NCI-H2029 (cell line): ENCODE results near the gene ARR3.
"Not testable (repeated sequence)": the region's sequence is repeated elsewhere in the genome, so short reads cannot be mapped to it uniquely, and the experiment has no call there.

Source experiments
- DNase-seq: peaks from one replicate; lab custom pipeline; 2025; lab: John Stamatoyannopoulos, UW

The ARR3 gene

DNA sequence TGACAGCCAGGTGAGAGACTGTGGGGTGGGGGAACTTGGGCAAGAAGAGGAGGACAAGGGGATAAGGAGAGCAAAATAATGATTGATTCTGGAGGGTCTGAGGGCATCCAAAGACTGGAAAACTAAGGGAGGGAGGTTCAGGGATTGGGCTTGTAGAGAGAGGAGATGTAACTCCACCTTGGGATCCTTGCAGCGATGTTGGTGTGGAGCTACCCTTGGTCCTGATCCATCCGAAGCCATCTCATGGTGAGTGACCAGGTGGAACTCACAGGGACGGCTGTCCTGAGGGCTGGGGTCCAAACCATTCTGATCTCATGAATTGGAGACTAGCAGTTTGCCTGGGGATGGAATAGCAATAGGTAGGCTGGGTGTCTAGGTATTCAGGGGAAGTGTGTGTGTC lies 12.4 kb downstream of the ARR3 start:
- DNase-seq: no peak

DNA sequence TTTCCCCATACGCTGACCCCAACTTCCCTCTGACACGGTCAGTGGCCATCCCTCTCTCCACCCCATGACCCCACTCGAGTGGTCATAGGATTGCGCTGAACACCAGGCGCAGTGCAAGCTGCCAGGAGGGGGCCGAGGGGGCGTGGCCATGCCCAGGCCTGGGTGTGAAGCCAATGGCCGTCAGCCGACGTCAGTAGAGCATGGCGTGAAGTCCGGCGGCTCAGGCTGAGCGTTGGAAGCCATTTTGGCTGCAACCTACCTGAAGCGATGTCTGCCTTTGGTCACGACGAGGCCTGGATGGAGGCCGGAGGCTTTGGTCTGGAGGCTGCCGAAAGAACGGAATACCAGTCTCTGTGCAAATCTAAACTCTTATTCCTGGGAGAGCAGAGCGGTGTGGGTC lies 13.8 kb downstream of the ARR3 start, which contains the start of gene RAB41:
RAB41 (plus strand) TSS at position 222 of the 400 bp plus-strand sequence; CDS start at position 268, 46 bp downstream.
- no peak for DNase-seq

DNA sequence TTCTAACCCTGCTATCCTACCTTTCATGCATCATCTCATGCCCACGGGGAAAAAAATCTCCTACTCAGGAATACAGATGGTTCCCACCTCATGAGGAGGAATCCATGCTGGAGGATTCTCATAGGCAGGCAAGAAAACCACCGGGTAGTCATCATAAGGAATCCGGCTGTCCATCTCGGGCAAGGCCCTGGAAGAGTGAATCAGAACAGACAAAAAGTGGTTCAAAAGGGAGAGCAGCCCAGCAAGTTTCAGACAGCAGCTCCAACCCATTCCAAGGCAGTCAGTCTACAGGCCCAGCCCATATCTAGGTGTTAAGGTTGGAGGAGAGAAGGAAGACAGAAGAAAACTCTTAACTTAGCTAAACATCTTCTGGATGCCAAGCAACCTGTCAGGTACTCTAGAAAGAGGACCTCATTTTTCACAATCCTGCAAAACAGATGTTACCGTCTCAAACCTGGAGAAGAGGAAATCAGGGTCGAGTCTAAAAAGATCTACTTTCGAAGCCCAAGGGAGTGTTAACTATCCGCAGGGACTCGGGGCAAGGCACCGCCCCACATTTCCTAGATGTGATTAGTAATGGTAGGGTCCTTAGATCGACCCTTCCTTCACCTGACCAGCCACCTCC lies 21.1 kb downstream of the ARR3 start:
- no peak for DNase-seq

- peak; percentile 45 for DNase-seq
Observed at GRCh38 chrX:70289793-70290770, 21.9 kb downstream of the ARR3 start, which contains the start of the genes KIF4A and PDZD11. TSS of gene KIF4A (plus strand) at chrX:70290104. CDS start at chrX:70290459, 355 bp downstream. TSS of gene PDZD11 (minus strand) at chrX:70289927. CDS start at chrX:70289341, 586 bp downstream.

GRCh38 chrX:70292788-70293187 lies 24.7 kb downstream of the ARR3 start:
- no peak for DNase-seq

GRCh38 chrX:70293621-70294020 lies 25.5 kb downstream of the ARR3 start:
- DNase-seq: no peak

GRCh38 chrX:70301716-70302115 lies 33.6 kb downstream of the ARR3 start:
- no peak for DNase-seq

DNA sequence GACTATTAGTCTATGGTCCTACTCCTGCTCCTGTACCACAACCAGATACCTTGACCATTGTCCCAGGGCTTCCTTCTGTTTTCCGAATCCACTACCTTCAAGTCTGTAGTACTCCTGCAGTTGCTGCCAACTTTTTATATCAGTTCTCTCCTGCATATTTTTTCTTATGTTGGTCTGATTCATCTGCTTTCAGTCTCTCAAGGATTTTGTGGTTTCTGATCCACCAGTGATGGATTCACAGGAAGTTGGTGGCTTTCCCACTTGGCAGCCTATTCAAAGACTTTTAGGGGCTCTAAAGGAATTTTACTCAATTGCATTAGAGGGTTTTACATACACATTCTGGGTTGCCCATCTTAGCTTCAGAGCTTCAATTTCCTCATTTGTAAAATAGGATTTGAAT lies 45.4 kb downstream of the ARR3 start:
- DNase-seq: no peak

- no peak for DNase-seq
Observed at GRCh38 chrX:70322784-70323183, 54.6 kb downstream of the ARR3 start.

- not testable (repeated sequence) for DNase-seq
Observed at GRCh38 chrX:70323628-70324027, 55.5 kb downstream of the ARR3 start.

GRCh38 chrX:70324326-70324725 lies 56.2 kb downstream of the ARR3 start:
- DNase-seq: no peak

DNA sequence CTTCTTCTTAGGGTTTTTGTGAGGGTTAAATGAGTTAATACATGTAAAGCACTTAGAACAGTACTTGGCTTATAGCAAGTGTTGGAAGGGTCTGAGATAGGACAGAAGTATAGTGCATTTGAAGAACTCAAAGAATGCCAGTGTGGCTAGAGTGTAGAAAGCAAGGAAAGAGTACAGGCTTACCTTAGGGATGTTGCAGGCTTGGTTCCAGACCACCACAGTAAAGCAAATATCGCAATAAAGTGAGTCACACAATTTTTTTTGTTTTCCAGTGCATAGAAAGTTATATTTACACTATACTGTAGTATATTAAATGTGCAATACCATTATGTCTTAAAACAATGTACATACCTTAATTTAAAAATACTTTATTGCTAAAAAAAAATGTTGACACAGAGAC lies 63.0 kb downstream of the ARR3 start:
- no peak for DNase-seq
